HG03354 (cell line): ENCODE measurements around the gene MYO7B.

ENCODE experiments used
- ATAC-seq: cut with Tn5 transposase; IDR thresholded peaks from one replicate; pipeline ENCODE4 v1.9.1; 2021; ENCODE audit warnings: mild to moderate bottlenecking; ENCODE audit not compliant: unreplicated experiment, poor library complexity, severe bottlenecking

MYO7B gene

GRCh38 chr2:127535422-127535901 is at the start of gene MYO7B:
MYO7B (plus strand) TSS chr2:127535683; CDS start chr2:127559723, 24,040 bp downstream.
- ATAC-seq = no peak

- no peak for ATAC-seq
Observed at GRCh38 chr2:127485694-127486071, 49.8 kb upstream of the MYO7B start.

- ATAC-seq = no peak
Observed at GRCh38 chr2:127486247-127487058, 49.0 kb upstream of the MYO7B start.

- no peak for ATAC-seq
Observed at GRCh38 chr2:127490283-127490682, 45.2 kb upstream of the MYO7B start.

GRCh38 chr2:127498386-127498785 is 37.1 kb upstream of the MYO7B start:
- ATAC-seq = no peak

- ATAC-seq = no peak
Observed at GRCh38 chr2:127503491-127503890, 32.0 kb upstream of the MYO7B start.

GRCh38 chr2:127504552-127505430 is 30.7 kb upstream of the MYO7B start:
- no peak for ATAC-seq

- ATAC-seq = no peak
Observed at GRCh38 chr2:127506510-127506909, 29.0 kb upstream of the MYO7B start.

GRCh38 chr2:127508023-127508630 is 27.4 kb upstream of the MYO7B start:
- ATAC-seq = no peak

GRCh38 chr2:127508631-127509034 is 26.9 kb upstream of the MYO7B start:
- no peak for ATAC-seq

GRCh38 chr2:127510073-127510472 is 25.4 kb upstream of the MYO7B start:
- ATAC-seq = no peak

- no peak for ATAC-seq
Observed at GRCh38 chr2:127511090-127511695, 24.3 kb upstream of the MYO7B start.

GRCh38 chr2:127511917-127512316 is 23.6 kb upstream of the MYO7B start:
- no peak for ATAC-seq

- ATAC-seq = no peak
Observed at GRCh38 chr2:127512362-127512761, 23.1 kb upstream of the MYO7B start.

GRCh38 chr2:127514076-127514475 is 21.4 kb upstream of the MYO7B start:
- no peak for ATAC-seq

- no peak for ATAC-seq
Observed at GRCh38 chr2:127514485-127514884, 21.0 kb upstream of the MYO7B start.

- ATAC-seq = no peak
Observed at GRCh38 chr2:127515383-127515915, 20.0 kb upstream of the MYO7B start.

- no peak for ATAC-seq
Observed at GRCh38 chr2:127516041-127516762, 19.3 kb upstream of the MYO7B start.

GRCh38 chr2:127517465-127517864 is 18.0 kb upstream of the MYO7B start:
- no peak for ATAC-seq
